Liver (tissue), 9 donors: ENCODE measurements around the gene SIX1. TPM values are rescaled to one million over a fixed set of nuclear protein-coding genes. Genes with fewer than 3 reads are reported as not detected.

Source experiments
- DNase-seq: peaks from one replicate; pipeline ENCODE4 v3.0.0-alpha.2; 2017; ENCODE audit warnings: low spot score
- H3K27ac ChIP-seq, 2 donors: one replicate each; pipeline ENCODE4 v1.7.0; 2013; ENCODE audit warnings: inconsistent platforms in 2 of 2, low read length in 2 of 2, control low read depth in 1 of 2, low read depth in 1 of 2, mild to moderate bottlenecking in 1 of 2
- H3K27me3 ChIP-seq, 4 donors: one replicate each; pipeline versions ENCODE4 v1.6.1 to v1.7.0; 2013; ENCODE audit warnings: low read length in 3 of 4, inconsistent platforms in 1 of 4, mild to moderate bottlenecking in 1 of 4, moderate library complexity in 1 of 4; ENCODE audit not compliant: control insufficient read depth in 4 of 4, insufficient read depth in 4 of 4
- H3K36me3 ChIP-seq, 4 donors: one replicate each; pipeline versions ENCODE4 v1.6.1 to v1.7.0; 2013; ENCODE audit warnings: low read length in 3 of 4, mild to moderate bottlenecking in 3 of 4, low read depth in 1 of 4, moderate library complexity in 1 of 4; ENCODE audit not compliant: control insufficient read depth in 4 of 4, insufficient read depth in 3 of 4
- H3K4me1 ChIP-seq, 4 donors: one replicate each; pipeline versions ENCODE4 v1.6.1 to v1.7.0; 2013; ENCODE audit warnings: low read length in 3 of 4, mild to moderate bottlenecking in 3 of 4, moderate library complexity in 1 of 4; ENCODE audit not compliant: control insufficient read depth in 4 of 4, insufficient read depth in 4 of 4
- H3K4me3 ChIP-seq, 3 donors: one replicate each; pipeline versions ENCODE4 v1.6.1 to v1.7.0; 2013; ENCODE audit warnings: low read length in 3 of 3, control low read depth in 1 of 3, low read depth in 1 of 3, mild to moderate bottlenecking in 1 of 3
- H3K9ac ChIP-seq, 2 donors: one replicate each; pipeline ENCODE4 v1.7.0; 2013; ENCODE audit warnings: low read length in 2 of 2, mild to moderate bottlenecking in 2 of 2, moderate library complexity in 2 of 2, control low read depth in 1 of 2, low read depth in 1 of 2
- H3K9me3 ChIP-seq, 4 donors: one replicate each; pipeline versions ENCODE4 v1.6.1 to v1.7.0; 2013; ENCODE audit warnings: low read length in 3 of 4; ENCODE audit not compliant: control insufficient read depth in 4 of 4
- EGR1 ChIP-seq, 2 donors: IDR thresholded peaks; 2 replicates each; pipeline ENCODE4 v1.6.1; 2016 to 2018; ENCODE audit warnings: antibody characterized with exemption in 2 of 2, low read depth in 2 of 2
- FOXA1 ChIP-seq: IDR thresholded peaks from 2 replicates; pipeline ENCODE4 v1.6.1; 2016; ENCODE audit warnings: antibody characterized with exemption
- FOXA2 ChIP-seq: IDR thresholded peaks from 2 replicates; pipeline ENCODE4 v1.6.1; 2016; ENCODE audit warnings: antibody characterized with exemption
- GABPA ChIP-seq, 2 donors: IDR thresholded peaks in 1 of 2; conservative IDR thresholded peaks in 1 of 2; 2 replicates each; pipeline ENCODE4 v1.6.1; 2016; ENCODE audit warnings: antibody characterized with exemption in 2 of 2, mild to moderate bottlenecking in 1 of 2, moderate library complexity in 1 of 2
- HNF4A ChIP-seq, 2 donors: conservative IDR thresholded peaks; 2 replicates each; pipeline ENCODE4 v1.6.1; 2016; ENCODE audit warnings: antibody characterized with exemption in 2 of 2, mild to moderate bottlenecking in 2 of 2
- HNF4G ChIP-seq: IDR thresholded peaks from 2 replicates; pipeline ENCODE4 v1.6.1; 2016; ENCODE audit warnings: antibody characterized with exemption
- JUND ChIP-seq, 2 donors: IDR thresholded peaks; 2 replicates each; pipeline ENCODE4 v1.6.1; 2016; ENCODE audit warnings: antibody characterized with exemption in 2 of 2
- NR2F2 ChIP-seq: IDR thresholded peaks from 2 replicates; pipeline ENCODE4 v1.6.1; 2016; ENCODE audit warnings: antibody characterized with exemption
- RAD21 ChIP-seq, 2 donors: IDR thresholded peaks; 2 replicates each; pipeline ENCODE4 v1.6.1; 2016; ENCODE audit warnings: antibody characterized with exemption in 2 of 2, mild to moderate bottlenecking in 2 of 2
- RXRA ChIP-seq, 2 donors: IDR thresholded peaks; 2 replicates each; pipeline ENCODE4 v1.6.1; 2017 to 2018; ENCODE audit warnings: antibody characterized with exemption in 2 of 2, mild to moderate bottlenecking in 1 of 2
- SP1 ChIP-seq: IDR thresholded peaks from 2 replicates; pipeline ENCODE4 v1.6.1; 2018; ENCODE audit warnings: antibody characterized with exemption, mild to moderate bottlenecking
- TAF1 ChIP-seq: conservative IDR thresholded peaks from 2 replicates; pipeline ENCODE4 v1.6.1; 2016; ENCODE audit warnings: antibody characterized with exemption, mild to moderate bottlenecking
- WGBS: extraction: QIAGEN DNeasy Blood & Tissue Kit; methylation state at CpG from one replicate; pipeline ENCODE4 v1.1.7; 2013; 5-methylcytosine and 5-hydroxymethylcytosine counted together
- polyA plus RNA-seq, 2 donors: library from polyadenylated mRNA; stranded (reverse) in 1 of 2; unstranded in 1 of 2; fragments of 200-250 nt in 1 of 2; fragments of >200 nt in 1 of 2; fragmentation: Nextera tagmentation in 1 of 2; extraction: Ambion mirVana in 1 of 2; gene quantifications; one replicate each; pipeline versions ENCODE4 v1.2.1 to v1.2.3, GENCODE V29; 2013 to 2015
- total RNA-seq, 2 donors: library from RNA; depleted of rRNA; stranded (reverse); fragments of >200 nt; gene quantifications; one replicate each; pipeline ENCODE4 v1.2.3, GENCODE V29; 2014
- TF ChIP-seq, protein P1 (sequence below): IDR thresholded peaks from 2 replicates; pipeline ENCODE4 v1.6.1; 2016; ENCODE audit warnings: antibody characterized with exemption
- TF ChIP-seq, protein P2 (sequence below): IDR thresholded peaks from 2 replicates; pipeline ENCODE4 v1.6.1; 2016; ENCODE audit warnings: antibody characterized with exemption, mild to moderate bottlenecking
- TF ChIP-seq, protein P3 (sequence below): IDR thresholded peaks from 2 replicates; pipeline ENCODE4 v1.6.1; 2016; ENCODE audit warnings: antibody characterized with exemption
- TF ChIP-seq, protein P4 (sequence below): IDR thresholded peaks from 2 replicates; pipeline ENCODE4 v1.6.1; 2016; ENCODE audit warnings: antibody characterized with exemption
- TF ChIP-seq, protein P5 (sequence below): fragments of 150-350 bp; IDR thresholded peaks from 2 replicates; pipeline ENCODE4 v1.5.1; 2017; ENCODE audit warnings: improper control_type of control experiment, low read depth, low read length; ENCODE audit not compliant: missing input control
- donor health status: healthy.
- donor health status: healthy.
- donor health status: healthy.
- donor health status: healthy.
- donor health status: healthy.

SIX1 gene
- total and polyA plus RNA-seq, 4 donors, result not detected

DNA sequence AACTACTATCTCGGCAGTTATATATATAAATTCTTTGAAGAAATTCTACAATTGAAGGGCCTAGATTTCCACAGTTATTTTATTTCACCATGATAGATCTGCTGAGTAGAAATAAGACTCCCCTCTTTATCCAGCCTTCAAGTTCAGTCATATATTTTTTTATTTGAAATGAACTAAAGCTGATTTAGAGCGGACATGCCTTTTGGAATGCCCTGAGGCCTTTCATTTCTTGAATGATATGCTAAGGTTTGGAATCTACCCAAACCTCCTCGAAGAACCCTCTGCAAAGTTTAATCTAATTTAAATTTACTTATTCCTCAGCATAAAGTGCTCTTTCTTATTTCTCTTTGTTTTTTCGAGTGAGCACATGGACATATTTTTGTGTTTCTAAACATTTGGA is 15.1 kb downstream of the SIX1 start:
- DNase-seq, result no peak
- no peak for TF ChIP-seq FOXA1
- no peak for TF ChIP-seq FOXA2
- no peak for TF ChIP-seq RXRA (IDR thresholded peaks at IDR 0.05)
- TF ChIP-seq, protein P1, sequence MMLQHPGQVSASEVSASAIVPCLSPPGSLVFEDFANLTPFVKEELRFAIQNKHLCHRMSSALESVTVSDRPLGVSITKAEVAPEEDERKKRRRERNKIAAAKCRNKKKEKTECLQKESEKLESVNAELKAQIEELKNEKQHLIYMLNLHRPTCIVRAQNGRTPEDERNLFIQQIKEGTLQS, result no peak
- TF ChIP-seq, protein P2, sequence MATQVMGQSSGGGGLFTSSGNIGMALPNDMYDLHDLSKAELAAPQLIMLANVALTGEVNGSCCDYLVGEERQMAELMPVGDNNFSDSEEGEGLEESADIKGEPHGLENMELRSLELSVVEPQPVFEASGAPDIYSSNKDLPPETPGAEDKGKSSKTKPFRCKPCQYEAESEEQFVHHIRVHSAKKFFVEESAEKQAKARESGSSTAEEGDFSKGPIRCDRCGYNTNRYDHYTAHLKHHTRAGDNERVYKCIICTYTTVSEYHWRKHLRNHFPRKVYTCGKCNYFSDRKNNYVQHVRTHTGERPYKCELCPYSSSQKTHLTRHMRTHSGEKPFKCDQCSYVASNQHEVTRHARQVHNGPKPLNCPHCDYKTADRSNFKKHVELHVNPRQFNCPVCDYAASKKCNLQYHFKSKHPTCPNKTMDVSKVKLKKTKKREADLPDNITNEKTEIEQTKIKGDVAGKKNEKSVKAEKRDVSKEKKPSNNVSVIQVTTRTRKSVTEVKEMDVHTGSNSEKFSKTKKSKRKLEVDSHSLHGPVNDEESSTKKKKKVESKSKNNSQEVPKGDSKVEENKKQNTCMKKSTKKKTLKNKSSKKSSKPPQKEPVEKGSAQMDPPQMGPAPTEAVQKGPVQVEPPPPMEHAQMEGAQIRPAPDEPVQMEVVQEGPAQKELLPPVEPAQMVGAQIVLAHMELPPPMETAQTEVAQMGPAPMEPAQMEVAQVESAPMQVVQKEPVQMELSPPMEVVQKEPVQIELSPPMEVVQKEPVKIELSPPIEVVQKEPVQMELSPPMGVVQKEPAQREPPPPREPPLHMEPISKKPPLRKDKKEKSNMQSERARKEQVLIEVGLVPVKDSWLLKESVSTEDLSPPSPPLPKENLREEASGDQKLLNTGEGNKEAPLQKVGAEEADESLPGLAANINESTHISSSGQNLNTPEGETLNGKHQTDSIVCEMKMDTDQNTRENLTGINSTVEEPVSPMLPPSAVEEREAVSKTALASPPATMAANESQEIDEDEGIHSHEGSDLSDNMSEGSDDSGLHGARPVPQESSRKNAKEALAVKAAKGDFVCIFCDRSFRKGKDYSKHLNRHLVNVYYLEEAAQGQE, result no peak
- no peak for TF ChIP-seq JUND (IDR thresholded peaks at IDR 0.05)
- TF ChIP-seq GABPA (IDR thresholded peaks at IDR 0.05 in 1 of 2, conservative IDR thresholded peaks at IDR 0.05 in 1 of 2), result no peak
- no peak for TF ChIP-seq RAD21 (IDR thresholded peaks at IDR 0.05)
- TF ChIP-seq NR2F2, result no peak
- no peak for TF ChIP-seq HNF4G
- TF ChIP-seq HNF4A (conservative IDR thresholded peaks at IDR 0.05), result no peak
- no peak for TF ChIP-seq EGR1 (IDR thresholded peaks at IDR 0.05; ENCODE audit: low read depth in 2 of 2)
- no peak for TF ChIP-seq TAF1
- TF ChIP-seq SP1, result no peak
- TF ChIP-seq, protein P3, sequence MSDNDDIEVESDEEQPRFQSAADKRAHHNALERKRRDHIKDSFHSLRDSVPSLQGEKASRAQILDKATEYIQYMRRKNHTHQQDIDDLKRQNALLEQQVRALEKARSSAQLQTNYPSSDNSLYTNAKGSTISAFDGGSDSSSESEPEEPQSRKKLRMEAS, result no peak
- TF ChIP-seq, protein P4, sequence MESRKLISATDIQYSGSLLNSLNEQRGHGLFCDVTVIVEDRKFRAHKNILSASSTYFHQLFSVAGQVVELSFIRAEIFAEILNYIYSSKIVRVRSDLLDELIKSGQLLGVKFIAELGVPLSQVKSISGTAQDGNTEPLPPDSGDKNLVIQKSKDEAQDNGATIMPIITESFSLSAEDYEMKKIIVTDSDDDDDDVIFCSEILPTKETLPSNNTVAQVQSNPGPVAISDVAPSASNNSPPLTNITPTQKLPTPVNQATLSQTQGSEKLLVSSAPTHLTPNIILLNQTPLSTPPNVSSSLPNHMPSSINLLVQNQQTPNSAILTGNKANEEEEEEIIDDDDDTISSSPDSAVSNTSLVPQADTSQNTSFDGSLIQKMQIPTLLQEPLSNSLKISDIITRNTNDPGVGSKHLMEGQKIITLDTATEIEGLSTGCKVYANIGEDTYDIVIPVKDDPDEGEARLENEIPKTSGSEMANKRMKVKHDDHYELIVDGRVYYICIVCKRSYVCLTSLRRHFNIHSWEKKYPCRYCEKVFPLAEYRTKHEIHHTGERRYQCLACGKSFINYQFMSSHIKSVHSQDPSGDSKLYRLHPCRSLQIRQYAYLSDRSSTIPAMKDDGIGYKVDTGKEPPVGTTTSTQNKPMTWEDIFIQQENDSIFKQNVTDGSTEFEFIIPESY, result no peak
- TF ChIP-seq, protein P5, sequence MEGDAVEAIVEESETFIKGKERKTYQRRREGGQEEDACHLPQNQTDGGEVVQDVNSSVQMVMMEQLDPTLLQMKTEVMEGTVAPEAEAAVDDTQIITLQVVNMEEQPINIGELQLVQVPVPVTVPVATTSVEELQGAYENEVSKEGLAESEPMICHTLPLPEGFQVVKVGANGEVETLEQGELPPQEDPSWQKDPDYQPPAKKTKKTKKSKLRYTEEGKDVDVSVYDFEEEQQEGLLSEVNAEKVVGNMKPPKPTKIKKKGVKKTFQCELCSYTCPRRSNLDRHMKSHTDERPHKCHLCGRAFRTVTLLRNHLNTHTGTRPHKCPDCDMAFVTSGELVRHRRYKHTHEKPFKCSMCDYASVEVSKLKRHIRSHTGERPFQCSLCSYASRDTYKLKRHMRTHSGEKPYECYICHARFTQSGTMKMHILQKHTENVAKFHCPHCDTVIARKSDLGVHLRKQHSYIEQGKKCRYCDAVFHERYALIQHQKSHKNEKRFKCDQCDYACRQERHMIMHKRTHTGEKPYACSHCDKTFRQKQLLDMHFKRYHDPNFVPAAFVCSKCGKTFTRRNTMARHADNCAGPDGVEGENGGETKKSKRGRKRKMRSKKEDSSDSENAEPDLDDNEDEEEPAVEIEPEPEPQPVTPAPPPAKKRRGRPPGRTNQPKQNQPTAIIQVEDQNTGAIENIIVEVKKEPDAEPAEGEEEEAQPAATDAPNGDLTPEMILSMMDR, result no peak
- Histone ChIP-seq H3K4me1 (peaks cover 2 to 10% (median 6%) of the 10 kb centered on the region in 4 donors), H3K27me3 (peaks cover 0 to 11% (median 3%) of the 10 kb centered on the region in 4 donors), H3K9me3 (no peaks in the 10 kb centered on the region), H3K36me3 (no peaks in the 10 kb centered on the region), H3K27ac (no peak overlapping the region), H3K9ac (no peak overlapping the region), H3K4me3 (no peak overlapping the region)
- 87% methylated on average over 4 of the region's 4 CpGs for WGBS
